IPS-18c (cell line): Measurements from ENCODE around the gene ZNF622.
"Not testable (repeated sequence)": the region's sequence is repeated elsewhere in the genome, so short reads cannot be mapped to it uniquely, and the experiment has no call there.

Experiments used
- H3K4me3 ChIP-seq: 2 replicates; pipeline ENCODE4 v1.7.0; 2013; ENCODE audit warnings: low read depth, mild to moderate bottlenecking, low read length, moderate library complexity; ENCODE audit not compliant: insufficient read depth
- H3K9me3 ChIP-seq: one replicate; pipeline ENCODE4 v1.6.1; 2013; ENCODE audit warnings: mild to moderate bottlenecking, low read length, moderate library complexity; ENCODE audit not compliant: control insufficient read depth, insufficient read depth

ZNF622 gene

DNA sequence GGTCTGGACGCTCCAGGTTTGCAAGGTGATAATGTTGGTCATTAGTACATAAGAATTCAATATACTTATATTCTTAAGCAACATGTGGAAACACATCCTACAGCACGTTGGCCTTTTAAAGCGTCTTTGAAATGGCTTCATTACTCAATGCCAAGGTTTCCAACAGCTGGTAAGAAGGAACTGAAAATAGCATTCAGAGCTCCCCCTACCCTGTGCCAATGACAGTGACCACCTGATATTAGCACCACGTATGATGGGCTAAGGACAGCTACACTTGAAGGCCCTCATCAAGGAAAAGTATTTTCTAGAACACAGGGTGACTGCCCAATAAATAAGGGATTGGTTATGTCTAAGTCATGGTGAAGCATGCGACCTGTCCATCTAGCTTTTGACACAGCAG is 9.9 kb downstream of the ZNF622 start:
- no peaks in the 10 kb centered on the region for H3K9me3 ChIP-seq
- no peak overlapping the region for H3K4me3 ChIP-seq

DNA sequence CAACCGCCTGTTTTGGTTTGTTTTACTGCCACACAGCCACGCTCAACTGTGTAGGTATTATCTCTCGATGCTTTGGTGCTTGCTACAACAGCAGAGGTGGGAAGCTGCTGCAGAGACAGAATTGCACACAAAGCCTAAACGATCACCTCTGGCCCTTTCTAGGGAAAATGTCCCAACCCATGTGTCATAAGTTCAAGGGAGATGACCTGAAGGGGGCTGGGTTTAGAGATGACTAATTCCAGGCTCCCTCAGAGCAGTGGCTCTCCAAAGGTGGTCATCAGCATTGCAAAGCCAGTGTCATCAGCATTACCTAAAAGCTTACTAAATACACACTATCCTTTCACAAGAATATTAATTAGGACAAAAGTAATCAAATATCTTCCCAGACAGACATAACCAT is 10.9 kb downstream of the ZNF622 start:
- no peak overlapping the region for H3K4me3 ChIP-seq
- H3K9me3 ChIP-seq: no peaks in the 10 kb centered on the region

DNA sequence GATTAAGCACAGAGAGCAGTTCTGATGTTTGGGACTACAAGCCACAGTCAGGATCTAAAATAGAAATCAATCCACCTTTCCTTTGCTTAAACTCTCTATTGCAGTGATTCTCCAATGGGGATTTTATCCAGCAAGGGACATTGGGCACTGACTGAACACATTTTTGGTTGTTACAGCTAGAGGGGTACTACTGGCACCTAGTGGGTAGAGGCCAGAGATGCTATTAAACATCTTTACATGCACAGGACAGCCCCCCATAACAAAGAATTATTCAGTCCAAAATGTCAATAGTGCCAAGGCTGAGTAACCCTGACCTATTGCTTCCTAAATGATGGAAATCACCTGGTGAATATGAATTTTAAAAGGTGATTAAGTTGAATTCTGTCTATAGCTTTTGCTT is 12.0 kb downstream of the ZNF622 start:
- Histone ChIP-seq H3K4me3 (no peak overlapping the region), H3K9me3 (no peaks in the 10 kb centered on the region)

DNA sequence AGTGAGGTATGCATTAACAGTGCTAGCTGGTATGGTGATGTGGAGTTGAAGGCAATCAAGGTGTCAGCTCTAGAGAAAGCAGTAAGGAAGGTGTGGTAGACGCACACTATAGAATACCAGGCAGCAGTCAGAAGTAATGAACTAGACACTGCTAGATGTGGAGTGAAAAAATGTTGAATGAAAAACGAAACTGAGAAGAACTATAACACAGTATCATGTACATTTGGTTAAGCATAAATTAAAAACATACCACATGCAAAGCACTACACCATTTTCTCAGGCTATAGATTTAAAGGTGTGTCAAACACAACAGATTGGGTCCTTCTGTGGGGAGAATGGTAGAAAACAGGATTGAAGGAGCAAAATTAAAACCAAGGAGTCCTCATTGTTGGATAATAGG is 15.4 kb downstream of the ZNF622 start:
- no peaks in the 10 kb centered on the region for H3K9me3 ChIP-seq
- H3K4me3 ChIP-seq: no peak overlapping the region

DNA sequence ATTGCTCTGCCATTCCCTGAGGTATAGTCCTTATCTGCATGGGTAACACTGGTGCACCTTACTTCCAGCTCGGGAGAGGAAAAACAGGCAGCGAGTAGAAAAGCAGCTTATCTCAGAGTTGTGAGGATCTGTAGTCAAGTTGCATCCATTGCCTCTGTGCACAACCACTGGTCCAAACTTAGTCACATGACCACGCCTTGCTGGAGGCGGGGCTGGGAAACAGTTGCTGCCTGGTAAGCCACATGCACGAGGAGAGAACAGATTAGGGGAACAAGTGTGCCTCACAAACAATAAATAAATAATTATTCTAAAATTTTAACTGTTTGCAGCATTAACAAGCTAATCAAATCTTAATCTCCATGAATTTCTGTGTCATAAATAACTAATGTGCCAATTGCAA is 18.6 kb downstream of the ZNF622 start:
- no peaks in the 10 kb centered on the region for H3K9me3 ChIP-seq
- H3K4me3 ChIP-seq: no peak overlapping the region

DNA sequence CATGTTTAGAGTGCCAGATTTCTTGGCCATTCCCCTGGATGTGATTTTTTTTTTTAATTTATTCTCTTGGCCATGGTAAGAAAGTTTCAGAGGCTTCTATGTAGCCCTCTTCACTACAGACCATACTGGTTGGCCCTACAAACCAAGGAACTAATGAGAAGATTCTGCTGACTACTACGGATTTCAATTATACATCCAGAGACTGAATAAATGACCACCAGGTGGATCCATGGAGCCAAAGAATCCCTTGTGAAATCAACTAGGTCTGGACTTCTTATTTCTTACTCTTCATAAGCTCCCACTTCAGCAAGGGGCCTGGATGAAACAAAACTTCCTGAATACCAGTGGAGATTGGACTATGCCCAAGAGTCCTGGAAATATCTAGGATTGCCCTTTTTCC is 27.6 kb downstream of the ZNF622 start:
- no peaks in the 10 kb centered on the region for H3K9me3 ChIP-seq

DNA sequence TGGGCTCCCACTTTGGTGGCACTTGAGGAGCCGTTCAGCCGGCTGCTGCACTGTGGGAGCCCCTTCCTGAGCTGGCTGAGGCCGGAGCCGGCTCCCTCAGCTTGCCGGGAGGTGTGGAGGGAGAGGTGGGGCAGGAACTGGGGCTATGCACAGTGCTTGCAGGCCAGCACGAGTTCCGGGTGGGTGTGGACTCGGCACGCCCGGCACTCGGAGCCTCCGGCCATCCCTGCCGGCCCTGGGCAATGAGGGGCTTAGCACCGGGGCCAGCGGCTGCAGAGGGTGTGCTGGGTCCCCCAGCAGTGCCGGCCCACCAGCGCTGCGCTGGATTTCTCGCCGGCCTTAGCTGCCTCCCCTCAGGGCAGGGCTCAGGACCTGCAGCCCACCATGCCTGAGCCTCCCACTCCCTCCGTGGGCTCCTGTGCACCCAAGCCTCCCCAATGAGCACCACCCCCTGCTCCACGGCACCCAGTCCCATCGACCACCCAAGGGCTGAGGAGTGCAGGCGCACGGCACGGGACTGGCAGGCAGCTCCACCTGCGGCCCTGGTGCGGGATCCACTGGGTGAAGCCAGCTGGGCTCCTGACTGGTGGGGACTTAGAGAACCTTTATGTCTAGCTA is 29.4 kb downstream of the ZNF622 start:
- not testable (repeated sequence) for H3K9me3 ChIP-seq

More for the DNA sequence above, 27.6 kb downstream of the ZNF622 start:
- H3K4me3 ChIP-seq: no peak overlapping the region

DNA sequence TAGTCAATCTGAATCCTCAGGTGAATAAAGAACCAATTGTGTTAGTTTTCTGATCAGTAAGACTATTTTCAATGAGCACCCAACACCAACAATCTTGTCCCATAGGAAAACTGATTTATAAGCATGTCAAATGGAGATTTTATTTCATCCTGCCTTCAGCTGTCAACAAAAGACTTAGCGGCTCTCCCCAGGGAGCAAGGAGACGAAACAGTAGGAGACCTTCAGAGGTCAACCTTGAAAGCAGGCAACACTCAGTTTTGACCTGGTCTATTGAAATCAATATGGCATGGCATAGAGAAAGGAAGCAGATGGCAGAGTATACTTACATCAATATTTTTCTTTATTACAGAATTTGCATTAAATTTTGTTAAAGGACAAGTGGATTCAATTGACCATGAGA is 34.1 kb downstream of the ZNF622 start:
- no peak overlapping the region for H3K4me3 ChIP-seq

More for the DNA sequence above, 29.4 kb downstream of the ZNF622 start:
- H3K4me3 ChIP-seq: not testable (repeated sequence)

DNA sequence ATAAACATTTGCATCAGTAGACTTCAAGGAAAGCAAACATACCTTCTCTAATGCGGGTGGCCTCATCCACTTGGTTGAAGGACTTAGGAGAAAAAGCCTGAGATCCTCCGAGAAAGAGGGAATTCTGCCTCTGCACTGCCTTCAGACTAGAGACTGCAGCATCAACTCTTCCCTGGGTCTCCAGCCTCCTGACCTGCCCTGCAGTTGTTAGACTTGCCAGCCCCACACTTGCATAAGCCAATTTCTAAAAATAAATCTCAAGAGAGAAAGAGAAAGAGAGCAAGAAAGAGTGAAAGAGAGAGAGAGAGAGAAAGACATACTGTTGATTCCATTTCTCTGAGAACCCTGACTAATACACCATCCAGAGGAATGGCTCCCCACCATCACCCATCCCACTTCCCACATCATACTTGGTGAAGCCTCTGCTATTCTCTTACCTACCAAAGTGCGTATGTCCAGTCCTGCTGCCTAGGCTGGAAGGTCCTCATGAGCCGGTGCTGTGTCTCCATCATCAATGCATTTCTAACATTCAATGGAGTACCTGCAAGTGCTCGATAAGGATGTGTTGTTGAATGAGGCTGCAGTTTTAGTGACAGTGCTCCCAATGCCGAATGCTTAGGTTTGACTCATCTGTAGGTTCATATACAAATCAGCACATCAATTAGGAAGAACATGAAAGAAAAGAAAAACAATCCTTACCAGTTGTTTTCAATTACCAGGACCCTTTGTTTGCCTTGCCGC is 35.1 kb downstream of the ZNF622 start:
- no peaks in the 10 kb centered on the region for H3K9me3 ChIP-seq
- no peak overlapping the region for H3K4me3 ChIP-seq

More for the DNA sequence above, 34.1 kb downstream of the ZNF622 start:
- H3K9me3 ChIP-seq: no peaks in the 10 kb centered on the region

DNA sequence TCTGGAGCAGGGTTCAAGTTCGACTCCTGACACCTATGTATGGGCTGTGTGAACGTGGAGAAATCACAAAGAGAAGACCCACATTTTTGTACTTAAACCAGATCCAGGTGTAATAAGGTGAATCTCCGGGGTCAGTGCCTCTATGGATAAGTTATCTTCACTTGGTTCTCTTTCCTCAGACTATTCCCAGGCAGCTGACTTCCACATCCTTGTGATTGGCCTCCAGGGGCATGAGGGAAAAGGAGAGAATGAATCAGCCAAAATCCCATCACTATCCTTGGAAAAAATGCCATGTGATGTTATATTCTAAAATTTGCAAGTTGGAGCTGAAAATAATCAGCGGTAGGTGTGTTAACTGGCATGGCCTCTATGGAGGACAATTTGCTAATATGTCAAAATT is 37.2 kb downstream of the ZNF622 start:
- Histone ChIP-seq H3K9me3 (no peaks in the 10 kb centered on the region), H3K4me3 (no peak overlapping the region)

DNA sequence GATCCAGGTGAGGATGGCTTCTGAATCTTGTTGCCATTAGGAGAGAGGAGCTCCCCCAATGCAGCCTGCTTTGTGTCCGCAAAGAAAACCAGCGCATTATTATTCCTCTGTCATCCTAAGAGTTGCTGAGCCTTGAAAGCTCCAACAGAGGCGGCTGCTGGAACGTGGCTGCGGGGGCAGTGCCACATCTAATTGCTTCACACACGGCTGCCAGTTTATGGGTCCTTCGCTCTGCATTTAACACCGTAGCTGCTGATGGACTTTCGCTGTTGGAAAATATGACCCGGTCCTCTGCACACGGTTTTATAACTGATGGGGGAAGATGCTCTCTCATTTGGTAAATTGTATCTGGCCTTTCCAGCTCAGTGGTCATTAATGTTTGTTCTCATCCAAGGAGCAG is 38.0 kb downstream of the ZNF622 start:
- Histone ChIP-seq H3K4me3 (no peak overlapping the region), H3K9me3 (no peaks in the 10 kb centered on the region)

DNA sequence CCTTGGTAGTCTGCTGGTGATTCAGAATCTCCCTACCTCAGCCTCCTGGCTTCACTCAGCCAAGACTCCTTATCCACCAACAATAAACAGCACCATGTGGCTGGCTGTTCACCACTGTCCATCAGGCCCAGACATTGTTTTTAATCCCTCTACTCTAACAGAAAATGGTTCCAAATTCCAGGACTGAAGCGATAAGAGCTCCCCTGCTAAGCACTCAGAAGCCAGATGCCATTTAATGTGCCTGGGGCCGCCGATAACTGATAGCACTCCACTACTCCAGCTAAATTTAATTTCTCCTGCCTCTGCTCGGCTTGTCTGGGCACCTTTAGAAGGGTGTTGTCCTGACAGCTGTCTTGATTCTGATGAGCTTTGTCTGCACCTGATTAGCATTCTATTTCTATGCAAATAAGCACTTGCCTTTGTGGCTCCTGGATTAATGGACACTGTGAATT is 47.1 kb downstream of the ZNF622 start:
- Histone ChIP-seq H3K9me3 (no peaks in the 10 kb centered on the region), H3K4me3 (no peak overlapping the region)

DNA sequence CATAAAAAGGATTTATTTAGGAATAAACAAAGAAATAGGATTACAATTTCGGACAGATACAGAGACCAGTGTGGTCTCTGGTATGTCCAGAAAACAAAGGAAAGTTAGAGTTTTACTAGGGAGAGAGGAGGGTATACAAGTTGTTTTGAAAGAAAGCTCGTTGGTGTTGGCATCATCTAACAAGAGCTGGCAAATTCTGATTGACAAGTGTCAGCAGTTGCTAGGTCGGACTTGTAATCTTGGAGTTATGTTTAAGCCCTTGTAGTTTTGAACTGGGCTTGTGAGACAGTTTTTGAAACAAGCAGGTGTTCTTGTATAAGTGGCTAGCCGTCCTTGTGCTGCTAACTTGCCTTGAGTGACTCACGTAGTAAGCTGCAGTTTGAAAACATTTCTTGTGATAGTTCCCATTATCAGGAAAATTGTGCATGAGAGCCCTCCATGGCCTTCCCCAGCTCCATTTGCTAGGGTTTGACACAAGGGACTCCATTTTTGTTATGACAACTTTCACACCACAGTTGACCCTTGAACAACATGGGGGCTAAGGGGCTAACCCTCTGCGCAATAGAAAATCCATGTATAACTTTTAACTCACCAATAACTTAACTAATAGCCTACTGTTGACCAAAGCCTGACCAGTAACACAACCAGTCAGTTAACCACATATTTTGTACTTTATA is 48.1 kb downstream of the ZNF622 start:
- no peaks in the 10 kb centered on the region for H3K9me3 ChIP-seq
- no peak overlapping the region for H3K4me3 ChIP-seq

DNA sequence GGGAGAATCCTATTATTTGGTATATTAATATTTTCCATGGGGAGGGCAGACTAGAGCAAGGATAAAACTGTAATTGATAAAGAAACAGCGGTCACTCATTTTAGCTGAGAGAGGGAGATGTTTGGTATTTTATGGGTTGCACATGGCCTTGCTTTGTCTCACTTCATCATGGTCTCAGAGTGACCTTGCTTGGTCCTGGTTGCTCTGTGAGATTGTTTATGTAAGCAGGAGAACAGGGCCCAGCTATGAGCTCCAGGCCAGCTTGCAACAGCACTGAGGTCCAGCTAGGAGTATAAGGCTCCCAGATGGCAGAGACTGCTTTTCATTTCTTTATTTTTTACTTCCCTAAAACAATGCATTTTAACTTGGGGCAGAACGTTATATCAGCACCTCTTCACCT is 50.7 kb downstream of the ZNF622 start:
- Histone ChIP-seq H3K9me3 (no peaks in the 10 kb centered on the region), H3K4me3 (no peak overlapping the region)

DNA sequence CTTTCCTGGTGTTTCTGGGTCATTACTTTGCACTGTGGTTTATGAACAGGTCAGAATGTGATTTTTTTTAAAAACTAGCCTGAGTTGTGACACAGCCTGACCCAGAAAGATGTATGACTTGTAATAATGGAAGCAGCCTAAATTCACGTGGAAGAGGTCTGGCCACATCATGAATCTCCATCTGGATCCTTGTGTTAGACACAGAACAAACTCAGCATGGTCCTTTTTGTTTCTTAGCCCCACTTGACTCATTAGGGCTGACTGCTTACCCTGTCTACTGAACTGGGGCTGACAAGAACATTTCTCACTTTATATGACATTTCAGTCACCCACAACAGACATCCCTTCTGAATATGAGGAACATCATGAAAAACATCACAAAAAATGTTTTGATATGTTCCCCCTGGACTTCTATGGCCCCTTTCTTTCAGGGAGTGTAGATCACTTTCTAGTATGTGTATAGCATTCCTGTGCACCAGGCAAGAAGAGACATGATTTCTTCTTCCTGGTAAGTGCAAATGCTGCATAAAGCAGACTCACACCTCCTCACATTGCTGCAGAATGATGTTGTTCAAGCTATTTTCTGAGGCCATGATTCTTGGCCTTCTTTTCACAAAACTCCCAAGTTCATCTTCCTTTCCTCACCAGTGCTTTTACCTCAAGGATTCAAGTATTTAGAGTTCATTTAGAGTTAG is 52.3 kb downstream of the ZNF622 start:
- H3K4me3 ChIP-seq: no peak overlapping the region
- no peaks in the 10 kb centered on the region for H3K9me3 ChIP-seq

DNA sequence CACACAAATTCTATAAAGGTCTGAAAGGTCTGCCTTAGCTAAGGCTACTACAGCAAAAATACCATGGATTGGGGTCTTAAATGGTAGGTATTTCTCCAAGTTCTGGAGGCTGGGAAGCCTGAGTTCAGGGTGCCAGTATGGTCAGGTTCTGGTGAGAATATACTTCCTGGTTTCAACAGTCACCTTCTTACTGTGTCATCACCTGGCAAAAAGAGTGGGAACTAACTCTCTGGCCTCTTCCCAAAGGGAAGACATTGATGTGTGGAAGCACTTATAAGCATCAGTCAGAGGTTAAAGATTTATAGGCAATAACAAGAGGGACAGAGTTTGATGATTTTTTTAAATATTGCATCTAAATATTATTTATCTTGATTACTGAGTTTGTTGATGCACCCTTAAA is 53.0 kb downstream of the ZNF622 start:
- Histone ChIP-seq H3K9me3 (no peaks in the 10 kb centered on the region), H3K4me3 (no peak overlapping the region)

DNA sequence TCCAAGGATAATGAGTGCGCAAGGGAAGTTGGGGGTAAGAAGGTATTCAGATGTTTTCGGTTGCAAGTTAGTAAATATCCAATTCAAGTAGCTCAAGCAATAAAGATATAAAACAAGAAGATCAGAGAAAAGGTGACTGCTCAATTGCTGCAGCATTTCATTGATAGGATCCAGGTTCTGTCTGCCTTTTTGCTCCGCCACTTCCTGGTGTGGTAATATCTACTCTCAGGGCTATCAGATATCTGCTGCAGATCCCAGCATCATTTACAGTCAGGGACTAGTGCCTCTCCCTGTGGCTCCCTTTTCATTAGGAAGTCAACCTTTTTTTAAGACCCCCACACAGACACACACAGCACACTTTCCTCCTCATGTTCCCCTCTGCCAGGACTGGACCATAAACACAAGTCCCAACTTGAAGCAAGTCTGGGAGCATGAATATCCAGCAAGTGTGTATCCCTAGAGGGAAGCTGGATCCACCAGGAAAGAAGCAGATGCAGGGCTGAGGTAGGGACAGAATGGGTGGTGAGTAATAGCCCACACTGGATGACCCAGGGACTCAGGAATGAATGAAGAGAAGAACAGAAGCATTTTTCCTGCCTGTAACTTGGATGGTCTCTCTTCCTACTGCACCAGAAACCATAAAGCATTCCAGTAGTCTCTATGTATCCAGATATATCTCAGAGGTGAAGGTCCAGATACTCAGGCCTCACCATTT is 53.7 kb downstream of the ZNF622 start:
- Histone ChIP-seq H3K9me3 (no peaks in the 10 kb centered on the region), H3K4me3 (no peak overlapping the region)
